ENCODE measurements around the gene PTGFRN. TPM values are rescaled to one million over a fixed set of nuclear protein-coding genes. Genes with fewer than 3 reads are reported as not detected.

The PTGFRN gene
- total RNA-seq, 1 donor from 2014 or later: 52.9 TPM

DNA sequence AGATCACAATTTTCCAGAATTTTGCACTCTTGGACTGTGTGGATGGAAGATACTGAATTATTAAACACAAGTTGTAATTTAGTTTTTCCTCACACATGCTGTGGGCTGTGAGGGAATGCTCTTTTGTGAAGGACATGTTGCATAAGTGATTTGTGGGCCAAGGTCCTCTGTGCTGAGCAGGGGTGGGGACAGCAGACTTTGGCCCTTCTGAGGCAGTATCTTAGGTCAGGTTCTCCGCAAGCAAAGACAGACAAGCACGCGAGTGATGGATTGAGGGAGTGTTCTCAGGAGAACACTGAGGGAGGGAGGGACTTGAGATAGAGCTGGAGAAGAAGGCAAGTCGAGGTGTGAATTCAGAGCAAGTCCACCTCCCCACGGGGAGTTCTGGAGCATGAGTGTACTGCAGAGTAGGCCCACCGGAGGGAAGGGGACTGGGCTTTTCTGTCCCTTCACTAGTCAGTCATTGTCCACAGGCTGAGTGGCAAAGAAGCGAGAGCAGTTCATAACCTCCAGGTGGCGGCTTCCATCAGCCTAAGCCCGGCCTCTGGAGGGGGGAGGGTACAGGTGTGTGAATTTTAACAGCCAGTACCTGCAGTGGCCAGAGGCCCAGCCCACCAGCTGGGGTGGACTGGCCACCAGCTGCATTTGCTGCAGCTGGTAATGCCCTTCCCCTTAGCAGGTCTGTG is 72.7 kb downstream of the PTGFRN start:
- no peak for DNase-seq (ENCODE audit: extremely low spot score, unreplicated experiment)
- Mint-ChIP-seq H3K4me3 (ENCODE audit: unreplicated experiment) (no peak overlapping the region), H3K4me1 (ENCODE audit: unreplicated experiment) (peaks cover 5% of the 10 kb centered on the region), H3K27me3 (ENCODE audit: unreplicated experiment) (no peaks in the 10 kb centered on the region), H3K36me3 (ENCODE audit: unreplicated experiment) (peaks cover 2% of the 10 kb centered on the region), H3K27ac (ENCODE audit: unreplicated experiment) (no peak overlapping the region), H3K9me3 (ENCODE audit: unreplicated experiment) (peaks cover 3% of the 10 kb centered on the region)
- TF ChIP-seq, protein P1, sequence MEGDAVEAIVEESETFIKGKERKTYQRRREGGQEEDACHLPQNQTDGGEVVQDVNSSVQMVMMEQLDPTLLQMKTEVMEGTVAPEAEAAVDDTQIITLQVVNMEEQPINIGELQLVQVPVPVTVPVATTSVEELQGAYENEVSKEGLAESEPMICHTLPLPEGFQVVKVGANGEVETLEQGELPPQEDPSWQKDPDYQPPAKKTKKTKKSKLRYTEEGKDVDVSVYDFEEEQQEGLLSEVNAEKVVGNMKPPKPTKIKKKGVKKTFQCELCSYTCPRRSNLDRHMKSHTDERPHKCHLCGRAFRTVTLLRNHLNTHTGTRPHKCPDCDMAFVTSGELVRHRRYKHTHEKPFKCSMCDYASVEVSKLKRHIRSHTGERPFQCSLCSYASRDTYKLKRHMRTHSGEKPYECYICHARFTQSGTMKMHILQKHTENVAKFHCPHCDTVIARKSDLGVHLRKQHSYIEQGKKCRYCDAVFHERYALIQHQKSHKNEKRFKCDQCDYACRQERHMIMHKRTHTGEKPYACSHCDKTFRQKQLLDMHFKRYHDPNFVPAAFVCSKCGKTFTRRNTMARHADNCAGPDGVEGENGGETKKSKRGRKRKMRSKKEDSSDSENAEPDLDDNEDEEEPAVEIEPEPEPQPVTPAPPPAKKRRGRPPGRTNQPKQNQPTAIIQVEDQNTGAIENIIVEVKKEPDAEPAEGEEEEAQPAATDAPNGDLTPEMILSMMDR (IDR thresholded peaks at IDR 0.05): no peak

DNA sequence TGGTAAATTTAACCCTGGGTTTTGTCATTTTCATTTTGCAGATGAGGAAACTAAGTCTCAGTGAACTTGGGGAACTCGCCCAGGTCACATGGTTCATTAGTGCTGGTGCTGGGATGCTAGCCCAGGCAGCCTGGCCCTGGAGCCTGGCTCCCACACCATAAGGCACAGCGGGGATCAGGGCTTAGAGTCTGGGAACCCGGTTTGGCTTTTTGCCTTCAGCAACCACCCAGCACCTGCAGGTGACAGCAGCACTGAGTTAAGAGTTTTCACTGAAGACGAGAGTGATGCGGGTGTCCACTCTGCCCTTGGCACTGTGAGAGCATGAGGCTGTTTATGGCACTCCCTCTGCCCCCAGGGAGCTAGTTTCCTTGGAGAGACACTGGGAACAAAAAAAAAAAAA is 73.4 kb downstream of the PTGFRN start:
- DNase-seq (ENCODE audit: extremely low spot score, unreplicated experiment): no peak
- no peak overlapping the region for H3K27ac Mint-ChIP-seq (ENCODE audit: unreplicated experiment)
- H3K9me3 Mint-ChIP-seq (ENCODE audit: unreplicated experiment): peaks cover 3% of the 10 kb centered on the region
- H3K4me1 Mint-ChIP-seq (ENCODE audit: unreplicated experiment): peaks cover 6% of the 10 kb centered on the region
- TF ChIP-seq, protein P1 (IDR thresholded peaks at IDR 0.05): no peak
- no peak overlapping the region for H3K4me3 Mint-ChIP-seq (ENCODE audit: unreplicated experiment)
- peaks cover 2% of the 10 kb centered on the region for H3K36me3 Mint-ChIP-seq (ENCODE audit: unreplicated experiment)
- no peaks in the 10 kb centered on the region for H3K27me3 Mint-ChIP-seq (ENCODE audit: unreplicated experiment)

DNA sequence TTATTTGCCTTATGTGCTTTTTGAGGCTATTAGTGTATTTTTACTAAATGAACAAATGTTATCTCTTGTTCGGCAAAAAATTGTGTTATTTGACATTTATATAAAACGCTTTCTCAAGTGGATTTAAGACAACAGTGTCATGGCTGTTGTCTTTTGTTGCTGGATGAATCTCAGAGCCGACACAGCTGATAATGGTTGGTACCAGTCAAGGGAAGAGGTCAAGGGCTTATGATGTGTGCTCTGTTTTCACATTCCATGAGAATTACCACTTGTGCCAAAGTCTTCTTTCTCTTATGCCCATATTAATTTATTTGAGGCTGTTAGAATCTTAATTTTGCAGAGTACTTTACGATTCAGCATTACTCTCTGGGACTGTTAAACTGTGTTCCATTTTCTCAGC is 74.0 kb downstream of the PTGFRN start:
- peaks cover 2% of the 10 kb centered on the region for H3K36me3 Mint-ChIP-seq (ENCODE audit: unreplicated experiment)
- peaks cover 3% of the 10 kb centered on the region for H3K9me3 Mint-ChIP-seq (ENCODE audit: unreplicated experiment)
- no peak for DNase-seq (ENCODE audit: extremely low spot score, unreplicated experiment)
- TF ChIP-seq, protein P1 (IDR thresholded peaks at IDR 0.05): no peak
- no peak overlapping the region for H3K4me3 Mint-ChIP-seq (ENCODE audit: unreplicated experiment)
- H3K27ac Mint-ChIP-seq (ENCODE audit: unreplicated experiment): no peak overlapping the region
- no peaks in the 10 kb centered on the region for H3K27me3 Mint-ChIP-seq (ENCODE audit: unreplicated experiment)
- peaks cover 11% of the 10 kb centered on the region for H3K4me1 Mint-ChIP-seq (ENCODE audit: unreplicated experiment)

DNA sequence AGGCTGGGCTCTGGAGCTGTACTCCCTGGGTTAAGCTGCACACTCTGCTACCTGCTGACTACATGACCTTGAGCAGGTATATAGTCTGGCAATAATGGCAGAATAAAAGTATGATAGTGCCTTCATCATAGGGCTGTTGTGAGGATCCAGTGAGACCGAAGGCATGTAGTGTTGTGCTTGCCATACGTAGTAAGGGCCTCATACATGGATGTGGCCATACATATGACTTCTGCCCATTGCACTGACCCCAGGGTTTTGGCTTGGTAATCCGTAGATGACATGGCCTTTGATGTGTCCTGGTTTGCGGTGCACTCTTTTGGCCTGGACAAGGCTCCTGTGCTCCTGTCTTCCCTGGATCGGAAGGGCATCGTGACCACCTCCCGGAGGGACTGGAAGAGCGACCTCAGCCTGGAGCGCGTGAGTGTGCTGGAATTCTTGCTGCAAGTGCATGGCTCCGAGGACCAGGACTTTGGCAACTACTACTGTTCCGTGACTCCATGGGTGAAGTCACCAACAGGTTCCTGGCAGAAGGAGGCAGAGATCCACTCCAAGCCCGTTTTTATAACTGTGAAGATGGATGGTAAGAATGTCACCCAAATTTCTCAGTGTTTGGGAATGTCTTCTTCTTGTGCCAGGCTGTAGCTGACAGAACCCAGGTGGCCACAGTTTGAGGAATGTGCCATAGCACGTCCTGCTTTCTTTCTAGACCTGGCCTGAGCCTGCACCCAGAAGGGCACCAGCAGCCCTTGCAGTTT is 74.9 kb downstream of the PTGFRN start:
- H3K36me3 Mint-ChIP-seq (ENCODE audit: unreplicated experiment): peaks cover 2% of the 10 kb centered on the region
- peaks cover 12% of the 10 kb centered on the region for H3K4me1 Mint-ChIP-seq (ENCODE audit: unreplicated experiment)
- no peak overlapping the region for H3K4me3 Mint-ChIP-seq (ENCODE audit: unreplicated experiment)
- H3K9me3 Mint-ChIP-seq (ENCODE audit: unreplicated experiment): no peaks in the 10 kb centered on the region
- TF ChIP-seq, protein P1 (IDR thresholded peaks at IDR 0.05): no peak
- H3K27me3 Mint-ChIP-seq (ENCODE audit: unreplicated experiment): no peaks in the 10 kb centered on the region
- no peak overlapping the region for H3K27ac Mint-ChIP-seq (ENCODE audit: unreplicated experiment)
- no peak for DNase-seq (ENCODE audit: extremely low spot score, unreplicated experiment)

Data from osteocyte (in vitro differentiated cells).